Endodermal cell (in vitro differentiated cells): ENCODE results near the gene HECW1. TPM values are rescaled to one million over a fixed set of nuclear protein-coding genes. Genes with fewer than 3 reads are reported as not detected.

Experiments used
- DNase-seq: peaks from one replicate; pipeline ENCODE4 v3.0.0-alpha.2; 2017
- H3K27ac ChIP-seq: 2 replicates; pipeline ENCODE4 v1.5.1; 2013; ENCODE audit warnings: mild to moderate bottlenecking, low read depth, low read length, moderate library complexity
- H3K27me3 ChIP-seq: 2 replicates; pipeline ENCODE4 v1.6.1; 2013; ENCODE audit warnings: mild to moderate bottlenecking, low read length, moderate library complexity; ENCODE audit not compliant: insufficient read depth, control insufficient read depth, poor library complexity, severe bottlenecking
- H3K36me3 ChIP-seq: 2 replicates; pipeline ENCODE4 v1.7.0; 2013; ENCODE audit warnings: mild to moderate bottlenecking, low read length, moderate library complexity; ENCODE audit not compliant: control insufficient read depth, insufficient read depth
- H3K4me1 ChIP-seq: one replicate; pipeline ENCODE4 v1.7.0; 2013; ENCODE audit warnings: low read length; ENCODE audit not compliant: control insufficient read depth, insufficient read depth
- H3K4me3 ChIP-seq: 2 replicates; pipeline ENCODE4 v1.5.1; 2013; ENCODE audit warnings: mild to moderate bottlenecking, low read length, moderate library complexity
- H3K9ac ChIP-seq: 2 replicates; pipeline ENCODE4 v1.6.1; 2013; ENCODE audit warnings: mild to moderate bottlenecking, low read length, moderate library complexity; ENCODE audit not compliant: poor library complexity, severe bottlenecking; ENCODE audit errors: extremely low read depth
- H3K9me3 ChIP-seq: 2 replicates; pipeline ENCODE4 v1.6.1; 2013; ENCODE audit warnings: mild to moderate bottlenecking, low read length, moderate library complexity; ENCODE audit not compliant: control insufficient read depth
- H3K27ac Mint-ChIP-seq: 2 replicates; pipeline ENCODE4 v1.8.0; 2020; ENCODE audit warnings: mixed read lengths
- H3K27me3 Mint-ChIP-seq: 2 replicates; pipeline ENCODE4 v1.8.0; 2021; ENCODE audit warnings: mild to moderate bottlenecking, mixed read lengths; ENCODE audit not compliant: insufficient read depth
- H3K36me3 Mint-ChIP-seq: 2 replicates; pipeline ENCODE4 v1.8.0; 2020; ENCODE audit warnings: low read depth, mixed read lengths
- H3K4me1 Mint-ChIP-seq: 2 replicates; pipeline ENCODE4 v1.8.0; 2020; ENCODE audit warnings: mixed read lengths
- H3K4me3 Mint-ChIP-seq: 2 replicates; pipeline ENCODE4 v1.8.0; 2020; ENCODE audit warnings: mild to moderate bottlenecking, moderate library complexity, mixed read lengths
- H3K9me3 Mint-ChIP-seq: 2 replicates; pipeline ENCODE4 v1.8.0; 2020; ENCODE audit warnings: mild to moderate bottlenecking, mixed read lengths
- WGBS, 2 experiments: methylation state at CpG; one replicate each; pipeline versions ENCODE4 v1.1.5 to v1.1.7; 2013; ENCODE audit warnings: missing lambda C conversion rate in 2 of 2, mixed read lengths in 1 of 2; ENCODE audit not compliant: insufficient coverage in 1 of 2, insufficient read length in 1 of 2; 5-methylcytosine and 5-hydroxymethylcytosine counted together
- total RNA-seq, 2 donors: library from RNA; stranded (reverse); fragmentation: NEBNext Ultra II Directional in 1 of 2; extraction: Animal tissue kit (Norgen Biotek cat#: 25700) in 1 of 2; gene quantifications; 2 replicates in 1 of 2; 3 replicates in 1 of 2; pipeline ENCODE4 v1.2.1, GENCODE V29; 2021
- TF ChIP-seq, protein P1 (sequence below): fragments of 200-600 bp; sonication (generic); conservative IDR thresholded peaks from 2 replicates; pipeline ENCODE4 v1.5.0; 2021; ENCODE audit warnings: antibody characterized with exemption, mild to moderate bottlenecking

Gene HECW1
- total RNA-seq, 2 donors from 2014 or later = 4.6 to 12.0 TPM

DNA sequence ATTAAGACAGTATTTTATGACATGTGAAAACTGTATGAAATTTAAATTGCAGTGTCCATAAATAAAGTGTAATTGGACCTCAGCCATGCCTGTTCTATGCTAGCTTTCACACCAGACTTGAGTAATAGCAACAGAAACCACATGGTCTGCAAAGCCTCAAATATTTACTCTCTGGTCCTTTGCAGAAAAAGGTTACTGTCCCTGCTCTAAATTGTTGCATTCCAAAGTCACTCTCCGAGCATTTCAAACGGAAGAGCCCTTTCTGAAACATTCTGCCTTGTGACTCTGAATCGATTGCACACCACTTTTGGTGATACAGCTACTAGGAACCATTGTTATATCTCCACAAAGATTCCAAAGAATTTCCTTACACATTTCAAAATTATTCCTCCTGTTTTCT, 389.4 kb downstream of the HECW1 start:
- no peak overlapping the region for H3K4me3 Mint-ChIP-seq
- 67 to 89% methylated on average over 3 of the region's 3 CpGs for WGBS, 2 experiments
- Histone ChIP-seq H3K36me3 (no peaks in the 10 kb centered on the region), H3K27ac (no peak overlapping the region), H3K4me3 (no peak overlapping the region), H3K9ac (no peak overlapping the region), H3K9me3 (no peaks in the 10 kb centered on the region), H3K4me1 (no peaks in the 10 kb centered on the region), H3K27me3 (no peaks in the 10 kb centered on the region)
- H3K27ac Mint-ChIP-seq = no peak overlapping the region
- DNase-seq = no peak
- no peaks in the 10 kb centered on the region for H3K9me3 Mint-ChIP-seq
- TF ChIP-seq, protein P1, sequence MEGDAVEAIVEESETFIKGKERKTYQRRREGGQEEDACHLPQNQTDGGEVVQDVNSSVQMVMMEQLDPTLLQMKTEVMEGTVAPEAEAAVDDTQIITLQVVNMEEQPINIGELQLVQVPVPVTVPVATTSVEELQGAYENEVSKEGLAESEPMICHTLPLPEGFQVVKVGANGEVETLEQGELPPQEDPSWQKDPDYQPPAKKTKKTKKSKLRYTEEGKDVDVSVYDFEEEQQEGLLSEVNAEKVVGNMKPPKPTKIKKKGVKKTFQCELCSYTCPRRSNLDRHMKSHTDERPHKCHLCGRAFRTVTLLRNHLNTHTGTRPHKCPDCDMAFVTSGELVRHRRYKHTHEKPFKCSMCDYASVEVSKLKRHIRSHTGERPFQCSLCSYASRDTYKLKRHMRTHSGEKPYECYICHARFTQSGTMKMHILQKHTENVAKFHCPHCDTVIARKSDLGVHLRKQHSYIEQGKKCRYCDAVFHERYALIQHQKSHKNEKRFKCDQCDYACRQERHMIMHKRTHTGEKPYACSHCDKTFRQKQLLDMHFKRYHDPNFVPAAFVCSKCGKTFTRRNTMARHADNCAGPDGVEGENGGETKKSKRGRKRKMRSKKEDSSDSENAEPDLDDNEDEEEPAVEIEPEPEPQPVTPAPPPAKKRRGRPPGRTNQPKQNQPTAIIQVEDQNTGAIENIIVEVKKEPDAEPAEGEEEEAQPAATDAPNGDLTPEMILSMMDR = no peak
- H3K36me3 Mint-ChIP-seq = no peaks in the 10 kb centered on the region
- H3K4me1 Mint-ChIP-seq = no peaks in the 10 kb centered on the region
- H3K27me3 Mint-ChIP-seq = no peaks in the 10 kb centered on the region

DNA sequence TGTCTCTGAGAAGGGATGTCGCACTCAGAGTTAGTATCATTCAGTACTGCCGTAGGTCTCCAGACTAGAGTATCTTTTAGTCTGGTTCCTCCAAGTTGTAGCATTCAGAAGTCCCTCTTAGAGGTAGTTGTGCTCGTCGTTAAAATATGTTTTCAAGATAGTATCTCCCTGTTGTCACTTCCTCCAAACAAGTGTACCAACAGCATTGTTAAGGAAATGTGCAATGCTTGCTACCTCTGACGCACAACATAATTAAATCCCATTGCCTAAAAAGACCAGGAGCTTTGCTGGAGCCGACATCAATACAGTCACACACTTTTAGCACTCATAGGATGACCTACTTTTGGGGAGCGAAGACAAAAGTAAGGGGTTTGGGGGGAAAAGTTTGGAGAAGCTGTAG, 390.5 kb downstream of the HECW1 start:
- H3K4me1 ChIP-seq = no peaks in the 10 kb centered on the region
- no peaks in the 10 kb centered on the region for H3K27me3 Mint-ChIP-seq
- H3K9me3 ChIP-seq = no peaks in the 10 kb centered on the region
- H3K9me3 Mint-ChIP-seq = no peaks in the 10 kb centered on the region
- no peak overlapping the region for H3K9ac ChIP-seq
- no peaks in the 10 kb centered on the region for H3K36me3 Mint-ChIP-seq
- no peaks in the 10 kb centered on the region for H3K36me3 ChIP-seq
- no peak overlapping the region for H3K4me3 ChIP-seq
- H3K27ac Mint-ChIP-seq = no peak overlapping the region
- H3K27me3 ChIP-seq = no peaks in the 10 kb centered on the region
- WGBS, 2 experiments = 89 to 91% methylated on average over 5 to 7 of the region's 7 CpGs
- H3K4me1 Mint-ChIP-seq = no peaks in the 10 kb centered on the region
- TF ChIP-seq, protein P1 = no peak
- H3K27ac ChIP-seq = no peak overlapping the region
- DNase-seq = no peak
- H3K4me3 Mint-ChIP-seq = no peak overlapping the region

DNA sequence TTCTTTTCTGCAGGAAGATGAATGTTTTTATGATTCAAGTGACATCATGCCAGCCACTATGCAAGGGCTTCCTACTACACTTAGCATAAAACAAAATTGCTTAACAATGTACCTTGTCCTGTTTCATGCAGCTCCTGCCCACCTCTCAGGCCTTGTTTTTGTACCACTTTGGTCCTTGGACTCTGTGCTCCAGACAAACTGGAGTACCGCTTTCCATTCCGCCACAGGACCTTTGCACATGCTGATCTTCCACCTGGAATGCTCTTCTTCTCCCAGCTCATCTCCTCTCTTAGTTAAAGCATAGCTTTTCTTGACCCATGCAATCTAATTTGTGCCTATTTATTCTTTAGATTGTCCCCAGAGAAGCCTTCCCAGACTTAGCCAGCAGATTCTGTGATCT, 393.0 kb downstream of the HECW1 start:
- H3K4me3 Mint-ChIP-seq = no peak overlapping the region
- 92 to 100% methylated on average over 2 of the region's 2 CpGs for WGBS, 2 experiments
- no peaks in the 10 kb centered on the region for H3K9me3 Mint-ChIP-seq
- Histone ChIP-seq H3K27me3 (no peaks in the 10 kb centered on the region), H3K4me3 (no peak overlapping the region), H3K36me3 (no peaks in the 10 kb centered on the region), H3K9ac (no peak overlapping the region), H3K9me3 (no peaks in the 10 kb centered on the region), H3K27ac (no peak overlapping the region), H3K4me1 (no peaks in the 10 kb centered on the region)
- no peaks in the 10 kb centered on the region for H3K27me3 Mint-ChIP-seq
- H3K36me3 Mint-ChIP-seq = no peaks in the 10 kb centered on the region
- TF ChIP-seq, protein P1 = no peak
- no peak for DNase-seq
- H3K27ac Mint-ChIP-seq = no peak overlapping the region
- H3K4me1 Mint-ChIP-seq = no peaks in the 10 kb centered on the region
